Measurements from ENCODE around the gene SLC24A4.

Gene SLC24A4

GRCh38 chr14:92323011-92323915 lies at the start of gene SLC24A4:
TSS of gene SLC24A4 (plus strand) at chr14:92323165. CDS start at chr14:92323831, 666 bp downstream.
- no peak within 1 kb of the TSS for H3K27ac ChIP-seq (ENCODE audit: poor library complexity, severe bottlenecking)
- TF ChIP-seq CTCF (IDR thresholded peaks at IDR 0.05; ENCODE audit: poor library complexity, severe bottlenecking): no peak
- H3K27me3 ChIP-seq (ENCODE audit: insufficient read depth, poor library complexity, severe bottlenecking): peaks cover 65% of the 10 kb centered on the region
- DNase-seq (ENCODE audit: low spot score) (no peak), ATAC-seq (ENCODE audit: low read depth) (peak; percentile 67)
- H3K36me3 ChIP-seq (ENCODE audit: low read depth): no peaks in the 10 kb centered on the region
- no peaks in the 10 kb centered on the region for H3K4me1 ChIP-seq (ENCODE audit: insufficient read depth, poor library complexity, severe bottlenecking)
- H3K4me3 ChIP-seq (ENCODE audit: severe bottlenecking): peak within 1 kb of the TSS; percentile 12
- no peaks in the 10 kb centered on the region for H3K9me3 ChIP-seq (ENCODE audit: severe bottlenecking)

- Histone ChIP-seq H3K36me3 (ENCODE audit: low read depth) (no peaks in the 10 kb centered on the region), H3K4me3 (ENCODE audit: severe bottlenecking) (no peak overlapping the region), H3K4me1 (ENCODE audit: insufficient read depth, poor library complexity, severe bottlenecking) (no peaks in the 10 kb centered on the region), H3K27ac (ENCODE audit: poor library complexity, severe bottlenecking) (no peak overlapping the region), H3K27me3 (ENCODE audit: insufficient read depth, poor library complexity, severe bottlenecking) (peaks cover 55% of the 10 kb centered on the region), H3K9me3 (ENCODE audit: severe bottlenecking) (no peaks in the 10 kb centered on the region)
- no peak for DNase-seq (ENCODE audit: low spot score)
- TF ChIP-seq CTCF (IDR thresholded peaks at IDR 0.05; ENCODE audit: poor library complexity, severe bottlenecking): no peak
- no peak for ATAC-seq (ENCODE audit: low read depth)
Measured at GRCh38 chr14:92273166-92273565, 49.8 kb upstream of the SLC24A4 start.

GRCh38 chr14:92274055-92274454 lies 48.9 kb upstream of the SLC24A4 start:
- Histone ChIP-seq H3K4me1 (ENCODE audit: insufficient read depth, poor library complexity, severe bottlenecking) (no peaks in the 10 kb centered on the region), H3K4me3 (ENCODE audit: severe bottlenecking) (no peak overlapping the region), H3K9me3 (ENCODE audit: severe bottlenecking) (no peaks in the 10 kb centered on the region), H3K27ac (ENCODE audit: poor library complexity, severe bottlenecking) (no peak overlapping the region), H3K36me3 (ENCODE audit: low read depth) (no peaks in the 10 kb centered on the region), H3K27me3 (ENCODE audit: insufficient read depth, poor library complexity, severe bottlenecking) (peaks cover 55% of the 10 kb centered on the region)
- TF ChIP-seq CTCF (IDR thresholded peaks at IDR 0.05; ENCODE audit: poor library complexity, severe bottlenecking): no peak
- no peak for DNase-seq (ENCODE audit: low spot score)
- no peak for ATAC-seq (ENCODE audit: low read depth)

- Histone ChIP-seq H3K27me3 (ENCODE audit: insufficient read depth, poor library complexity, severe bottlenecking) (peaks cover 37% of the 10 kb centered on the region), H3K9me3 (ENCODE audit: severe bottlenecking) (no peaks in the 10 kb centered on the region), H3K4me3 (ENCODE audit: severe bottlenecking) (no peak overlapping the region), H3K36me3 (ENCODE audit: low read depth) (no peaks in the 10 kb centered on the region), H3K4me1 (ENCODE audit: insufficient read depth, poor library complexity, severe bottlenecking) (no peaks in the 10 kb centered on the region), H3K27ac (ENCODE audit: poor library complexity, severe bottlenecking) (no peak overlapping the region)
- no peak for TF ChIP-seq CTCF (IDR thresholded peaks at IDR 0.05; ENCODE audit: poor library complexity, severe bottlenecking)
- ATAC-seq (ENCODE audit: low read depth): no peak
- DNase-seq (ENCODE audit: low spot score): no peak
Measured at GRCh38 chr14:92276074-92276473, 46.9 kb upstream of the SLC24A4 start.

GRCh38 chr14:92277031-92277430 lies 45.9 kb upstream of the SLC24A4 start:
- no peak for ATAC-seq (ENCODE audit: low read depth)
- Histone ChIP-seq H3K27ac (ENCODE audit: poor library complexity, severe bottlenecking) (no peak overlapping the region), H3K27me3 (ENCODE audit: insufficient read depth, poor library complexity, severe bottlenecking) (peaks cover 29% of the 10 kb centered on the region), H3K4me3 (ENCODE audit: severe bottlenecking) (no peak overlapping the region), H3K4me1 (ENCODE audit: insufficient read depth, poor library complexity, severe bottlenecking) (no peaks in the 10 kb centered on the region), H3K9me3 (ENCODE audit: severe bottlenecking) (no peaks in the 10 kb centered on the region), H3K36me3 (ENCODE audit: low read depth) (no peaks in the 10 kb centered on the region)
- no peak for DNase-seq (ENCODE audit: low spot score)
- no peak for TF ChIP-seq CTCF (IDR thresholded peaks at IDR 0.05; ENCODE audit: poor library complexity, severe bottlenecking)

All from RWPE2 (cell line).